Right lung (tissue), 5 donors: ENCODE measurements around the gene NPAS3. TPM values are rescaled to one million over a fixed set of nuclear protein-coding genes. Genes with fewer than 3 reads are reported as not detected.

ENCODE experiments used
- DNase-seq, 2 donors: peaks; one replicate each; pipeline ENCODE4 v3.0.0-alpha.2; 2013
- polyA plus RNA-seq, 5 donors: library from polyadenylated mRNA; unstranded; fragments of 120-200 nt; gene quantifications; one replicate each; pipeline versions ENCODE4 v1.2.1 to v1.2.3, GENCODE V29; 2013; ENCODE audit warnings: inconsistent platforms in 1 of 5, low replicate concordance in 1 of 5; ENCODE audit not compliant: insufficient read length in 5 of 5, insufficient read depth in 1 of 5

NPAS3 gene
- polyA plus RNA-seq, 5 donors: 0.56 to 0.77 (median 0.69) TPM

- no peak for DNase-seq
These were observed 847.6 kb downstream of the NPAS3 start for GRCh38 chr14:33786091-33786825.

GRCh38 chr14:33788161-33788560 is 849.5 kb downstream of the NPAS3 start:
- DNase-seq: no peak

- DNase-seq: no peak
These were observed 852.3 kb downstream of the NPAS3 start for GRCh38 chr14:33790996-33791395.

GRCh38 chr14:33792009-33792719 is 853.5 kb downstream of the NPAS3 start:
- no peak for DNase-seq

- DNase-seq: peak; percentile 86 to 90
These were observed 854.2 kb downstream of the NPAS3 start for GRCh38 chr14:33792720-33793368.

GRCh38 chr14:33793398-33794110 is 854.9 kb downstream of the NPAS3 start:
- DNase-seq: no peak

- DNase-seq: no peak
These were observed 856.2 kb downstream of the NPAS3 start for GRCh38 chr14:33794791-33795305.

- no peak for DNase-seq
These were observed 857.7 kb downstream of the NPAS3 start for GRCh38 chr14:33796356-33796755.

- no peak for DNase-seq
These were observed 861.3 kb downstream of the NPAS3 start for GRCh38 chr14:33799705-33800570.

GRCh38 chr14:33800735-33801163 is 862.1 kb downstream of the NPAS3 start:
- no peak for DNase-seq

- no peak for DNase-seq
These were observed 864.1 kb downstream of the NPAS3 start for GRCh38 chr14:33802737-33803136.

GRCh38 chr14:33805593-33805992 is 866.9 kb downstream of the NPAS3 start:
- DNase-seq: no peak

- DNase-seq: no peak
These were observed 868.2 kb downstream of the NPAS3 start for GRCh38 chr14:33806905-33807304.

GRCh38 chr14:33808187-33808586 is 869.5 kb downstream of the NPAS3 start:
- no peak for DNase-seq

GRCh38 chr14:33809396-33809981 is 870.8 kb downstream of the NPAS3 start:
- no peak for DNase-seq

GRCh38 chr14:33810308-33810707 is 871.6 kb downstream of the NPAS3 start:
- DNase-seq: no peak

- DNase-seq: no peak
These were observed 873.0 kb downstream of the NPAS3 start for GRCh38 chr14:33811721-33812120.

- no peak for DNase-seq
These were observed 873.5 kb downstream of the NPAS3 start for GRCh38 chr14:33812181-33812580.

GRCh38 chr14:33812601-33813000 is 873.9 kb downstream of the NPAS3 start:
- no peak for DNase-seq

GRCh38 chr14:33814010-33814409 is 875.3 kb downstream of the NPAS3 start:
- DNase-seq: no peak
